Measurements from ENCODE around the gene EXOC6B.

DNA sequence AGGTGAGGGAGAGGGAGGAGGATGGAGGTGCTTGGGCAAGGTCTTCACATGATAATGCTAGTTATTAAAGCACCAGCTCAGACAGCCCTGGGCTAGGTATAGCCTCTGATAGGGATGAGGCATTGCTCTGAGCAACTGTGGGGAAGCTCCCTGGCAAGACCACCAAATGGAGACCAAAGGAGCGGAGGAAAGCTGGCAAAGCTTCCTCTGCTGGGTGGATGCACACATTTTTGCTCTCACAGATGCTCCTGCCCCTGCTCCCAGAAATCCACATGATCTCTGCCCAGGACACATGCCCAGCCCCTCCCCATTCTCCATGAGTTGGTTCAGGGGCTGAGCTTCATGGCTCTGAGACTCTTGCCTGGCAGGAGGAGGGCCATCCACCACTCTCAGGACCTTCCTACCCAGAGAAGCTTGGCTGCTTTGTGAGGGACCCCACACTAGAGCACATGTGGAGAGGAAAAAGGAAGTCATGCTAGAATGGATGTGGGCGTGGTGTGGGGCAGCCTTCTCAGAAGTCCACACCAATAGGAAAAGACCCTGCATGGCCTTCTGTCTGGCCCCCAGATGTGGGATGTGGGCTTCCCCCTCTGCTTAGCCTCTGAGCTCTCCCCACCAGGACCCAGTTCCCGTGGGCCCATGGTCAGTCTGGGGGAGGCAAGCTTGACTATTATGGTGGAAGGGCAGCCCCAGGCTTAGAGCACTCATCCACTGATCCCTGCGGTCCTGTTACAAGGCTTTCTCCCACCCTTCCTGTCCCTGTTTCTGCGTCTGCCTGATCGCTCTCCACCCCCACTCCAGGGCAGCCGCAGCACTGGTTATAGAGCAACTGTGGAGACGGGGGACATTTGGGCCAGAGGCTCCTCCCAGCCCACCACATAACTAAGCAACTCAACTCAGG is 667.7 kb downstream of the EXOC6B start:
- TF ChIP-seq CEBPB (IDR thresholded peaks at IDR 0.05; ENCODE audit: borderline replicate concordance in 1 of 2, low read depth in 2 of 2, low read length in 2 of 2) (no peak), EP300 (IDR thresholded peaks at IDR 0.05; ENCODE audit: borderline replicate concordance in 1 of 2, control insufficient read depth in 1 of 2, low read depth in 2 of 2, low read length in 2 of 2) (no peak), ATF3 (IDR thresholded peaks at IDR 0.05; ENCODE audit: borderline replicate concordance, extremely low read depth, low read depth, low read length) (no peak), NR2C2 (IDR thresholded peaks at IDR 0.05; ENCODE audit: borderline replicate concordance, control insufficient read depth, insufficient read length, low read depth) (no peak), RCOR1 (conservative IDR thresholded peaks at IDR 0.05; ENCODE audit: low read depth, low read length) (no peak), MXI1 (IDR thresholded peaks at IDR 0.05; ENCODE audit: low read depth, low read length) (no peak), STAT3 (IDR thresholded peaks at IDR 0.05; ENCODE audit: low read depth, low read length) (no peak), JUND (IDR thresholded peaks at IDR 0.05; ENCODE audit: low read depth, low read length) (no peak)
- TF ChIP-seq, protein P1, sequence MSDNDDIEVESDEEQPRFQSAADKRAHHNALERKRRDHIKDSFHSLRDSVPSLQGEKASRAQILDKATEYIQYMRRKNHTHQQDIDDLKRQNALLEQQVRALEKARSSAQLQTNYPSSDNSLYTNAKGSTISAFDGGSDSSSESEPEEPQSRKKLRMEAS (IDR thresholded peaks at IDR 0.05; ENCODE audit: low read depth, low read length) = no peak

All from GM12878 (cell line).